Measurements from ENCODE around the gene UBE2L3.

DNA sequence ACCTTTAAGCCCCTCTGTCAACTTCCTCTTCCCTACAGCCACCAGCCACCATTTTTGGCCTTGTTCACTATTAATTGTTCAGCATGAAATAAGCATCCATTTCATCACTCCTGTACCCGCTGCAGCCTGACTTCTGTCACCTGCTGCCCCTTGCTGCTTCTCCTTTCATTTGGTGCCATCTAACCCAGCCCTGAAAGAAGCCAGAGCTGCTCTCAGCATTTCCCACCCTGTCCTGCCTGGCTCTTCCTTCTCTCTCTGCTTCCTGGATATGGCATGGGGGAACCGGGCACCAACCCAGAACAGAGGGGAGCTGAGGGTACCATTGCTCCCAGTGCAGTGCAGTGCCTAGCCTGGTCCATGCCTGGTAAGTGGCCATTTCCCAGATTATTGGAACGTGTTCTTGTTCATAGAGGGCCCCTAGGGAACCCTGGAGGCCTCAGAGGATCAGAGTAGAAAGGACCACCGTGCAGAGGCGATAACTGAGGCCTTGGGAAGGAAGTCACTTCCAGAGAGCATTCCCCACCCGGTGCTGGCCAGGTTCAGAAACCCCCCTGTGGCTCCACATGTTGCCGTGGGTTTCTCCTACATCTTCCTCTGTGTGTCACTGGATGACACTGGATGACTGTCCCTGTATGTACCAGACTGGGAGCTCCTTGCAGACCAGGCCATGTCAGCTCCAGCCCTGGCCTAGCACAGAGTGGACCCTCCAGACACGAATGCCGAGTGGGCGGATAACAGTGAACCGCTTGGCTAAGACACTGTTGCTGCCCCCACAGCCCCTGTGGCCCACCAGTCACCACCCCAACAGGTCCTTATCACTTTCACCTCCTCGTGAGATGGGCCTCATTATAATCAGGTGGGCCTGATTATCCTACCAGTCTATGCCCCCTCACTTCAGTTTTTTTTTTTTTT, 57.6 kb downstream of the UBE2L3 start:
- TF ChIP-seq POLR2A (IDR thresholded peaks at IDR 0.05; ENCODE audit: low read length) (no peak), GATA1 (IDR thresholded peaks at IDR 0.05; ENCODE audit: low read depth, low read length) (no peak)
